Measurements from ENCODE around the gene SHISAL2A.

The SHISAL2A gene

DNA sequence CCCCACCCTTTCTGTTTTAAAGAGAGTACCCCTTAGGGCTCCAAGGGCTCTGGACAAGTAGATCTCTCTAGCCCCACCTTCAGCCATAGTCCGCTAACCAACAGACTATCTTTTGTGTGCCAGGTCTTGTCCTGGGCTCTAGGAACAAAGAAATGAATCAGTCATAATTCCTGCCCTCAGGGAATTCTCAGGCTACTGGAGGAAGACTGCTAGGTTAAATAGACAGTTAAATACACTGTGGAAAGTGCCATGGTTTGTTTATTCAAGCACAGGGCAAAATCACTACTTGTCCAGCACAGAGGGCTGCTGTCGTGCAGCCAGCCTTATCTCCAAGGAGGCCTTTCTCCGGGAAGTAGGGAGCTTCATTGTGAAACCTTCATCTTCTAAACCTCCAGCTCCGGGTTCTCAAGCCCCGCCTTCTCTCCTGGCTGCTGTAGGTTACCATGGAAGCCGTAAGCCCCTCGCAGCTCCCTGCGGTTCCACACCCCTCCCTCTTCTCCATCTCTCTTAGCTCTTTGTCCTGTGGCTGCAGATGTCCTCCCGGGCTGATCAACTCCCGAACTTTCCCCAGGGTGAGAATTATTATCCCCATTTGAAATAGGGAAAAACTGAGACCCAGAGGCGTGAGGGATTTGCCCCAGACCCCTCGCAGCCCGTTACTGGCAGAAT is 29.8 kb downstream of the SHISAL2A start:
- no peak for DNase-seq

DNA sequence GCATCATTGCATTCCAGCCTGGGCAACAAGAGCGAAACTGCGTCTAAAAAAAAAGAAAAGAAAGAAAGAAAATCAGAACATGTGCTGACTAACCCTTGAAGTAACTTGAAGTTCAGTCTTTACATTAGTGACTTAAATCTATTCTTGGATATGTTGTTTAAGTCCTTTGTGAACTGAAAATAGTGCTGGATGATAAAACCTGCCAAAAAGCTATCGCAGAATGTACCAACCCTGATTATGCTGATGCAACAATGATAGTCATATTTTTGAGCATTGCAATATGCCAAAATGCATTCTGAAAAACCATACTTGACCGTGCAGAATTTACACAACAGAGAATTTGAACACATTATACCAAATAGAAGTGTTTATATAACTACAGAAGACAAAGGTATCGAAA is 30.7 kb downstream of the SHISAL2A start:
- no peak for DNase-seq

DNA sequence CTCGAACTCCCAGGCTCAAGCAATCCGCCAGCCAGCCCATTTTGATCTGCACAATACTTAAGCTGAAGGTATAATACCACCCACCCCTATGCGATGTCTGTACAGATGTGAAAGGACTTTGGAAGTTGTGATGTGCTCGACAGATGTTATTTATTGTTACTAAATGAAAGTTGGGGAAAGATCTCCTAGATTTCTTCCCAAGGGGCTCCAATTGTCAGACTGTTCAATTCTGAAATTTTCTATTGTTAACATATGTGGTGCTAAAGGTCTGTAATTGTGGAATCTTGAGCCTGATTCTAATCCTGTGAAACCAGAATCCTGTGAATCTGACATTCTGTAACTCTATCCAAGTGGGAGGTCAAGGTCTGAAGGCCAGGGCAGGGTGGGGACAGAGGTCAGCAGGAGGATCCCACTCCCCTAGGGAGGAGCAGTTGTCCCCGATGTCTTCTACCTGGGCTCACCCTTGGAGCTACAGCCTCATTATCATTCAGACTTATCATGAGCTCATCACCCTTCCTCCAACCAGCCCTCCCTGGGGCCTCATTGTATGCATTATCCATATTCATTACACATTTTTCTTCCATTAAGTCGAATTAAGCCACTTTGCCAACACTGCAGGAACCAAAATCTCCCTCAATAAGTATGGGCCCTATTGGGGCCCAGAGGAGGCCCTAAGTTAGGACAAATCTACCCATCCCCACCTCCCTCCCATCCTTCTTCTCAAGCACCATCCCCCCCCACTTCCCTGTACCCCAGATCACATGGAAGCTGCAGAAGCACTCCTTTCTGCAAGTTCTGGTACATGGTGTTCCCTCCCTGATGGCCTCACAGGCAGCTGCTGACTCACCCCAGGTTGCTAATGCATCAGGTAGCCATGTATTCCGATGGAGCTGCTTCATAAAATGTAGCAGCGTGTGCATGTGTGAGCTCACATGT is 32.3 kb downstream of the SHISAL2A start:
- no peak for DNase-seq

DNA sequence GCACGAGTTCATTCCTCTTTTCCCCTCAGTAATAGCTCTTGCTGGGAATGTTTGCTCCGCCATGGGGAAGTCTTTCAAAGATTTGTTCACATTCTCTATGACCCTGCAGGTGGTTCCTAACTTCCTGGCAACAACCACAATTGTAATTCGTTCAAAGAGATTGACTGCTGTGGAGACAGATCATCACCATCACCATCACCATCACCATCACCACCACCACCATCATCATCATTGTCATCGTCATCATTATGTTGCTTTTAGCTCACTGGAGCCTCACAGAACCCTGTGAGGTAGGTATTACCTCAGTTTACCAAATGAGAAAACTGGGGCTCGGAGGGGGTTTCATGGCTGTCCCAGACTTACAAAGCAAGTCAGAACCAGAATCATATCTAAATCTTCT is 34.3 kb downstream of the SHISAL2A start:
- DNase-seq, result no peak

DNA sequence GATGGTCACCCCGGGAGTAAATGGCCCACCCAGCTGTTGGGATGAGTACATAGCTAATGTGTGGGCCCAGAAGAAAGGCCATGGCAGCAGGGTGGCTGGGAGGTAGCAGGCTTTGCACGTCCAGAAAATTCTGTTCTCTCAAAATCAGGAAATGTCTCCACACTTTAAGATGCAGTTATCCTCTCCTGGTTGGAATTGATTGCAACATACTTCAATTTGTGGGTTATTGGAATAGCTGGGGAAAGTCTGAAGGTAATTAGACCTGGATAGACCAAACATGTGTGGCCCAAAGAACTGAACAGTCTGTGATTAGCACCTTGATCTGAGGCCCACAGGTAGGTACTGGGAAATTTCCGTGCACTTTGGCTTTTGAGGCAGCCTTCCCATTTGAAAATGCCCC is 35.0 kb downstream of the SHISAL2A start:
- no peak for DNase-seq

DNA sequence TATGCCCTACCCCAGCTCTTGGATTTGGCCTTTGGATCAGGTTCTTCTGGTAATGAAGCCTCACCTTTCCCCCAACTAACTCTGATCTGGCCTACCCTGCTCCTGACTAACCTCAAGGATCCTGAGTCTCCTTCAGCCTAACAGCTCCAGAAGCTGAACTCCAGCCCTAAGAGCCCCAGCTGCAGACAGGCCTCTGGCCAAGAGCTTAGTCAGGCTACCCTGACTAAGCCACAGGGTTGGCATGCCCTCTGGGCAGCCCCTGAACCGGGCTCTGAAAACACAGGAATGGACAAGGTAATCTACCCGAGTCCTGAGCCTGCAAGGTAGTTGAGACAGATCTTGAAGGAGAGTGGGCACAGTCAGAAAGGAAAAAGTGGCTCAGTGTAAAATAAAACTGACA is 35.7 kb downstream of the SHISAL2A start:
- DNase-seq, result no peak

DNA sequence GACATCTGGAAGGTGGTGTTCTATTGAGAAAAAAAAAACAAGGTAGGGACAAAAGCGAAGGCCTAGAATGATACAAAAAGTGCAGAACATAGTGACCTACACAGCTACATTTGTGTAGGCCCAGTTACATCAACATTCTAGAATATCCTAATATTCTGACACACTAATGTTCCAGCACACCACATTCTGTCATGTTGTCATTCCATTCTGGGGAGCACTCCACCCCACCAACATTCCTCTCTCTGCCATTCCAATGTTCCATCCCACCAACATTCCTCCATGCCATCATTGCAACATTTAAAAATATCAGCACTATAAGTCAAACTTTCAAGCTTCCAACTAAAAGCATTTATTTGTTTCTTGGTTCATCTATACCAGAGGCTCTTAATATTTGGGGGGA is 36.7 kb downstream of the SHISAL2A start:
- no peak for DNase-seq

DNA sequence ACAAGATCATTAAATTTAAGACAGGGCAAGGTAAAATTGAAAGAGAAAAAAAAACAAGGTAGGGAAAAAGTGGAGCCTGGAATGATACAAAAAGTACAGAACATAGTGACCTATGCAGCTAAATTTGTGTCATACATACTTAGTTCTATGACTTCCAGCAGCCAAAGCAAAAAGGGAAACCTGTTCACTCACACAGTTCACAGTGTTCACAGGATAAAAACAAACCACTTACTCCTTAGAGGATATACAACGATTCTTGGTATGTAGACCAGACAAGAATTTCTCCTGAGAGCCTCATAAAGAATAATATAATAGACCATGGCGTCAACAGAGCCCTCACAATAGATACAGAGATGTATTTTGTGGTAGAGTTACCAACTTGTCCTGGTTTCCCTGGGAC is 37.6 kb downstream of the SHISAL2A start:
- DNase-seq, result no peak

DNA sequence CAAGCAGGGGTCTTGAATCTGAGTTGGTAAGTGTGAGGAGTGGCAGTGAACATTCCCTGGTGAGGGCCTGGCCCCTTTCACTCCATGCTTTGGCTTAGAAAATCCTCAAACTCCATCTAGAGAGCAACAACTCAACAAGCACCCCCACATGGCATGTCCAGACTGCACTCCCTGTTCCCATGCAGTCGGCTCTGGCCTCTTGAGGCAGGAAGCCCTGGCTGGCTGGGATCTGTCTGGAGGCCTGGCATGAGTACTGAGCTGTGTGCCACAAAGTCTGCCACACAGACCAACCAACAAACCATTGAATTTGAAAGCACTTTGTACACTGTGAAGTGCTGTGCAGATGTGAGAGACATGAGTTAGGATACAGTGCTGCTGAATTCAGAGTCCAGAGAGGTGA is 40.0 kb downstream of the SHISAL2A start:
- DNase-seq, result no peak

DNA sequence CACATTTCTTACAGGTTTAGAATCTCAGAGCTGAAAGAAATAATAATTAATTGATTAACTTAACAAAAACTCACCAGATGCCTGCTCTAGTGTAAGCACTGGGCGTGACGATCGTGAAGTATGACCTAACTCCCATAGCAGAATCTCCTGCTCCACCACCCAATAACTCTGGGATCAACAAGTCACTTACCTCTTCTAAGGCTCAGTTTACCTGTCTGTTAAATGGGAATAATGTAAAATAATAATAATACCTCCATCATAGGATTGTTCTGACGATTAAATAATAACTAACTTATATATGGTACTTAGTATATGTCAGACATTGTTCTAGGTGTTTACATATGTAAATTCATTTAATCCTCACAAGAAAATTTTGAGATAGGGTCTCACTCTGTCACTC is 40.5 kb downstream of the SHISAL2A start:
- DNase-seq, result no peak

DNA sequence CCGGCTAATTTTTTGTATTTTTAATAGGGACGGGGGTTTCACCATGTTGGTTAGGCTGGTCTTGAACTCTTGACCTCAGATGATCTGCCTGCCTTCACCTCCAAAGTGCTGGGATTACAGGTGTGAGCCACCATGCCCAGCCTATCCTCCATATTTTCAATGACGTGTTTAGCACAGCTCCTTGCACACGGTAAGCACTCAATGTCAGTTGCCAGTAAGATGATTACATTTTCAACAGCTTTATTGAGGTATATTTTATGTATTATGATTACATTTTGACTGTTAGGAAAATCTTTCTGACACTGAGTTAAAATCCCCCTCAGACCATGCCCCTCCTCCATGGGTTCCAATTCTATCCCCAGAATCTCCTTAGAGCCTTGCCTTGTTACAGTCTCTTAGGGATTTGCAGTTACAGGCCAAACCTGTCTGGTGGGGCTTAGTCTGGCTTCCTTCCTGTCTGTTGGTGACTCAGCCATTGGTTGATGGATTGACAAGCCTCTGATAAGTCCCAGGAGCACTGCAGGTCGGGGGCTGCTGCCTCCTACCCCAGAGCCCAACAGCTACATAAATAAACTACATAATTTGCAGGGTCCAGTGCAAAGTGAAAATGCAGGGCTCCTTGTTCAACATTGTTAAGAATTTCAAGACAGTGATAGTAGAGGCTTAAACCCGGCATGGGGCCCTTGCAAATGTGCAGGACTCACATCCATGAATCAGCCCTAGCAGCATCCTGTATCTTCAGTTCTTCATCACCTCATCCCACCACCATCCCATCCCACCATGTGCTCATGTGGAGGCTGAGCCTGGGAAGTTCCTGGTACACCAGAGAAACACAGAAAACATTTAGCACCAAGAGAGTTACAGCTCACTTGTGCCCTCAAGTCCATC is 41.8 kb downstream of the SHISAL2A start:
- no peak for DNase-seq

DNA sequence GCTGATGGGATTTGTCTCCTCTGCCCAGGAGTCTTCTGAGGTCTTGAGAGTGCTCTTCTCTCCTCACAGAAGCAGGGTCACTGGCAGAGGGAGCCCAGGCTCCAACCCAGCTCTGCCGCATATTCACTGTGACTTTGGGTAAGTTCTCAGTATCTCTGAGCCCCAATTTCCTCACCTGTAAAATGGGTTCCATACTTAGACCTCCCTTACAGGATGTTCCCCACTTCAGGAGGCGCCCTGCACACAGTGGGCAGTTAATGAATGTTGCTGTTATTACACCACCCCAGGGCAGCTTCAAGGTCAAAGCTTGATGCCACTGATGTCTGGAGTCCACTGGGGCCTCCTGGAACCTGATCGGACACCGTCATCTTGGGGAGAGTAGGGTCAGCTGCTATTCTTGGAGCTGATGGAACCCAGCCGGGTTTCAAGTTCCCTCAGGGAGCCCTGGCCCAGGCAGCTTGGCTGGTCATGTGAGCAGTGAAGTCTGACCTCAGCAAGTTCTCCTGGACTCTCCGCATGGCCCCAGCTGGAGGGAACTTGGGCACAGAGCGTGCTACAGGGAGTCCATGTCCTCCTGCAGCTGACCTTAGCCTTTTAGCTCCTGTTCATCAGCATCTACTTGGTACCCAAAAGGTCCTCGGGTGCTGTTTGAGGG is 43.4 kb downstream of the SHISAL2A start:
- no peak for DNase-seq

DNA sequence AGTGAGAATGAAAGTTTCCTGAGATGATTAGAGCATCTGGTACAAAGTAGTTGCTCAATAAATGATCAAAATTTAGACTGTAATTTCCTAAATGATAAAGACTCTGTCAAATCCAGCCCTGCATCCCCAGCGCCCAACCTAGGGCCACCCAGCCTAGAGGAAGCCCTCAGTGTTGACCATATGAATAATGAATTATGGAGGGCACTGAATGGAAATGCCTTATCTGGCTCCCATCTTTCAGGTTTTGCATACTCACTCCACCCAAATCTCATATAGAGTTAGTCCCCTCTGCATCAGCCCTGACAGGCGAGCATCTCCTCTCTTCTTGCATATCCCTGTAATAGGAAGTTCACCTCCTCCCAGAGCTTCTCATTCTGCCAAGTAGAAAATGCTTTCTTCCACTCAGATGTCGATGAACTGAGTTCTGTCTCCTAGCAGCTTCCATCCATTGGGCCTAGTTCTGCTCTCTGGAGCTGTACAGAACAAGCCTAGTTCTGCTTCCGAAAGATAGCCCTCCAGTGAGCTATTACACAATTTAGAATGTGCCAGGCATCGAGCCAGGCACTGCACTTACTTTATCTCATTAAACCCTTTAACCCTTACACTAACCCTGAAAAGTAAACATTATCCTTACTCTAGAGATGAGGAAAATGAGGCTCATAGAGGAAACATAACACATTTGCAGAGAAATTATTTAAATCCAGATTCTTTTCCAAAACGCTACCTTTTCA is 44.3 kb downstream of the SHISAL2A start:
- DNase-seq, result no peak

DNA sequence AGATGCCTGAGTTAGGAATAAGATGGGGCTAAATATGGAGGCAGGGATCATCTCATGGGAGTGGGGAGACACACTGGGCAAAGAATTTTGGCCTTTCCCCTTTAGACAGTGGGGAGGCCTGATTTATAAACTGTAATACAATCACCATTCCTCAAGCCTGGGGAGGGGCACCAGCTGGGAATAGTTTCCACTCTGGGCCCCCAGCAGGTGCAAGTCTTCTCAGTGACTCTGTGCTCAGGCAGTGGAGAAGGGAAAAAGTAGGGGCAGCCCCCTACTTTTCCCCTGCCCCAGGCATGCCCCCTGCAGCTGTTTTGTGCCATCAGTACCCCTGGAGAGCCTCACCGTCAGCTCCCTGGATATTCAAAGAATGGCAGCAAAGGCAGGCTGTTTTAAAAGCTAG is 46.1 kb downstream of the SHISAL2A start:
- DNase-seq, result no peak

DNA sequence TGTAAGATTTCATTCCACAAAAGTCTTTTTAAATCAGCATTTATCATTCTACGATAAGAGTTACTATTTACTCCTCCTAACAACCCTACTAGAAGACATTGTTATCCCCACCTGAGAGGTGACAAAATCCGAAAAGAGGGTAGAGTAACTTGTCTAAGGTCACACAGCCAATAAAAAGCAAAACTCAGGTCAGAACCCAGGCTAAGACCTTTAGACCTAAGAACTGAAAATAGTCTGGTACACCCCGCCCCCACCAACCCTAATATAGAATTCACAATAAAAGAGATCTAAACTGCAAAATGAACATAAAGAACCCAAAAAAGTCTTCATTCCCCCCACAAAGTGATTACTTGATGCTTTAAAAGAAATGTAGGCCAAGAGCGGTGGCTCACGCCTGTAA is 46.5 kb downstream of the SHISAL2A start:
- DNase-seq, result no peak

DNA sequence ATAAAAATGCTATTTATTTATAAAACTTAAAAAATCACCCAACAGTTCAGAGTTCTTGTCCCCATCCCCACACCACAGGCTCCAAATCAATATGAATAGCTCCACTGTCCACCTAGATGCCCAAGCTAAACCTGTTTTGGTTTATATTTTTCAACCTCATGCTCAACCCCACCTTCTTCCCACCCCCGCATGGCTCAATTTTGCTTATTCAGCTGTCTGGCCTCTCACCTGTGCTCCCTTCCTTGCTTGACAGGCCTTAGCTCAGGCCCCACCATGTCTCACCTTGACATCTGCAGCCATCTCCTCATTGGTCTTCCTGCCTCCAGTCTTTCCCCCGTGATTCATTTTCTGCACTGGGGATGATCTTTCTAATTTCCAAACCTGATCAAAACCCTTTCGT is 47.4 kb downstream of the SHISAL2A start:
- DNase-seq, result no peak

DNA sequence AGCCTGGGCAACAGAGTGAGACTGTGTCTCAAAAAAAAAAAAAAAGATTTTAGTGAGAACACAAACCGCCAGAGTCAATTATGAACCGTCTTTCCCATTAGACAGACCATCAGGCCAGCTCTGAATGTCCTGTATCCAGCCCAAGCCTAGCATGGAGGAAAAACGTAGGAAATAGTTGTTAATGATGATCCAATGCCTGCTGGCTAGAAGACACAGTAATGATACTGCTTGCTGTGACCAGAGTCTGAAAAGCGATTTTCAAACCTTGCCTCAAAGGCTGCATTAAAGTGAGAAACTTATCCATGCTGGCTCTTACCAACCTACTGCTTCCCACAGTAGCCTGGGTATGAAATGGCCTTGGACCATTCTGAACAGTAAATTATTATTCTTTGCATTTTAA is 48.2 kb downstream of the SHISAL2A start:
- no peak for DNase-seq

DNA sequence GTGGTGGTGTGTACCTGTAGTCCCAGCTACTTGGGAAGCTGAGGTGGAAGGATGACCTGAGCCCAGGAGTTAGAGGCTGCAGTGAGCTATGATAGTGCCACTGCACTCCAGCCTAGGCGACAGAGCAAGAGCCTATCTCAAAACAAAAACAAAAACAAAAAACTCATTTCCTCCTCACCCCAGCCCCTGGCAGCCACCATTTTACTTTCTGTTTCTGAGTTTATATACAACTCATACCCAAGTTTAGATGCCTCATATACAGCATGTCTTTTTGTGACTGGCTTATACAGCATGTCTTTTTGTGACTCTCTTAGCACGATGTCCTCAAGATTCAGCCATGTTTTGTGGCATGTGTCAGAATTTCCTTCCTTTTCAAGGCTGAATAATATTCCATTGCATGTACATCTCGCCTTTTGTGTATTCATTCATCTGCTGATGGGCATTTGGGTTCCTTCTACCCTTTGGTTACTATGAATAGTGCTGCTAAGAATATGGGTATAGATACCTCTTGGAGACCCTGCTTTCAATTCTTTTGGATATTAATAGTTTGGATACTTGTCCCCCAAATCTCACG is 50.5 kb downstream of the SHISAL2A start:
- no peak for DNase-seq

DNA sequence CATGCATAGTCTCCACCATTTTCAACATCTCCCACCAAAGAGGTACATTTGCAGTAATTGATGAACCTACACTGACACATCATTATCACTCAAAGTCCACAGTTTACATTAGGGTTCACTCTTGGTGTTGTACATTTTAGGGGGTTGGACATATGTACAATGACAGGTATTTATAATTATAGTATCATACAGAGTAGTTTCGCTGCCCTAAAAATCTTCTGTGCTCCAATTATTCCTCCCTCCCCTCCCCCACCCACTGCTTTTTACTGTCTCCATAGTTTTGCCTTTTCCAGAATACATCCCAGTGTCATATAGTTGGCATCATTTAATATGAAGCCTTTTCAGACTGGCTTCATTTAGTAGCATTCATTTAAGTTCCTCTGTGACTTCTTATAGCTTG is 51.6 kb downstream of the SHISAL2A start:
- no peak for DNase-seq

DNA sequence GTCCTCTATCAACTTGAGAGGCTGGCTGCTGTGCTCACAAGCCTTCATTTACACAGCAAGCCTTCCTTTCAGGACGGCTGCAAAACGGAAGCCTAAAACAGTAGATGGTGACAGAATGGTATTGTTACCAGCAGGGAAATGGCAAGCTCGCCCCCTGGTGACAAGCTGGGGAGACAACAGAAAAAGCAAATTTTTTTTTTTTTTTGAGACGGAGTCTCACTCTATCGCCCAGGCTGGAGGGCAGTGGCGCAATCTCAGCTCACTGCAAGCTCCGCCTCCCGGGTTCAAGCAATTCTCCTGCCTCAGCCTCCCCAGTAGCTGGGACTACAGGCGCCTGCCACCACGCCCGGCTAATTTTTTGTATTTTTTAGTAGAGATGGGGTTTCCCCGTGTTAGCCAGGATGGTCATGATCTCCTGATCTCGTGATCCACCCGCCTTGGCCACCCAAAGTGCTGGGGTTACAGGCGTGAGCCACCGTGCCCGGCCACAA is 53.3 kb downstream of the SHISAL2A start:
- peak; percentile 78 for DNase-seq

DNA sequence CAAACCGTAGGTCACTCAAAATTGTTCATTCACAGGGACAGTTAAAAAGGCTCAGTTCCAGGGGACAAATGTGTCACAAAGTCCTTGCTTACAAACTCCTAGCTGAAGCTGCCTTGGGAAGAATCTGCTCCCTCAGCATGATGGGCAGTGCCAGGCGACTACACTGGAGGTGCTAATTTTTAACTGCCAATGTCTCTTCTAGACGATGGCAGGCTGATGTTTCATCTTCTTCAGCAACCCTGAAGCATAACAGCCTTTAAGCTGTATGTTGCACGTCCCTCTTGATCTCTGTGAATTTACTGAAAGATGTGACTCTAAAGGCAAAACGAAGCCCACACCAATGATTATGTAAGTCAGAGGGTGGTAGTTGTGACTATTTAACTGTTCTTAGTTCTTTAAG is 53.9 kb downstream of the SHISAL2A start:
- no peak for DNase-seq

DNA sequence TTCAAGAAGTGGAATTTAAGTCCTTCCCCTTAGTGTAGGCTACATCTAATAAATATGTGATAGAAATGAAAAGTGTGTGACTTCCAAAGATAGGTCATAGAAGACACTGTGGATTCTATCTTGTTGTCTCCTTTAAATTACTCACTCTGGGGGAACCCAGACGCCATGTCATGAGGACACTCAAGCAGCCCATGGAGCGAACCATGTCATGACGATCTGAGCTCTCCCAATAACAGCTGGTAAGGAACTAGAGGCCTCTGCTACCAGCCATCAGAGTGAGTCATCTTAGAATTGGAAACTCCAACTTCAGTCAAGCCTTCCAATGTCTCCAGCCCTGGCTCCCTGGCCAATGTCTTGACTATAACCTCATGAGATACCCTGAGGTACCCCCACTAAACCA is 58.9 kb downstream of the SHISAL2A start:
- no peak for DNase-seq

All from CD4-positive, alpha-beta T cell treated with Interleukin-15 for 1 hour (primary cell).